ENCODE measurements around the gene ANKRD63. TPM values are rescaled to one million over a fixed set of nuclear protein-coding genes. Genes with fewer than 3 reads are reported as not detected.

The ANKRD63 gene
- total and polyA plus RNA-seq, 2 donors (not counting 1 experiment from before 2014, with no cell fraction given) = 0.25 TPM; not detected in 1

- CTCF ChIA-PET = interaction anchor here (0.6 to 12.3 kb wide), 16 partner anchors 8 to 240 kb away, joined by 3 to 382 read pairs (median 26); partner anchors contain the start of genes CCDC9B, PLCB2 and SRP14
- POLR2A ChIA-PET = interaction anchor here (1.4 kb wide), 1 partner anchor 60 kb away, joined by 4 read pairs; no protein-coding TSS in a partner anchor
- Histone ChIP-seq H3K4me1 (ENCODE audit: control insufficient read depth in 2 of 2, insufficient read depth in 2 of 2, low read length in 2 of 2) (peaks cover 11 to 25% of the 10 kb centered on the region in 2 donors), H3K79me2 (ENCODE audit: control insufficient read depth, insufficient read depth, low read length) (no peaks in the 10 kb centered on the region), H3K9me3 (ENCODE audit: control extremely low read depth in 1 of 3, control insufficient read depth in 2 of 3, insufficient read depth in 1 of 3, low read length in 2 of 3) (peaks cover 0 to 9% (median 0%) of the 10 kb centered on the region in 3 donors), H3K9ac (ENCODE audit: low read length) (no peak overlapping the region), H3K27me3 (replicated peaks in 1 of 4; ENCODE audit: control extremely low read depth in 1 of 4, control insufficient read depth in 3 of 4, insufficient read depth in 4 of 4, low read length in 3 of 4) (peaks cover 0 to 48% (median 23%) of the 10 kb centered on the region in 4 experiments), H3K36me3 (replicated peaks in 1 of 2; ENCODE audit: control extremely low read depth in 1 of 2, control insufficient read depth in 1 of 2, extremely low read depth in 1 of 2, insufficient read depth in 2 of 2, low read length in 1 of 2) (no peaks in the 10 kb centered on the region), H4K20me1 (ENCODE audit: control insufficient read depth, insufficient read depth, low read length, poor library complexity, severe bottlenecking) (no peaks in the 10 kb centered on the region), H3K4me2 (replicated peaks; ENCODE audit: low read depth, low read length, poor library complexity, severe bottlenecking) (peak overlapping the region; percentile 23), H3K4me3 (ENCODE audit: control extremely low read depth in 1 of 5, extremely low read depth in 1 of 5, insufficient read depth in 1 of 5, low read depth in 2 of 5, low read length in 4 of 5) (no peak overlapping the region), H2AFZ (ENCODE audit: insufficient read depth, low read depth, low read length, poor library complexity, severe bottlenecking) (no peak overlapping the region), H3K27ac (ENCODE audit: low read length in 2 of 2) (no peak overlapping the region)
- Mint-ChIP-seq H3K27ac (peak overlapping the region; percentile 16), H3K9me3 (ENCODE audit: insufficient read depth) (no peaks in the 10 kb centered on the region), H3K27me3 (peaks cover 24% of the 10 kb centered on the region), H3K4me3 (no peak overlapping the region), H3K4me1 (peaks cover 25% of the 10 kb centered on the region)
- peak; percentile 47 for DNase-seq
- 0% methylated on average over 4 of the region's 16 CpGs for WGBS (ENCODE audit: insufficient coverage)
- intact Hi-C loops (cut with micrococcal nuclease) = loop anchor here (5.0 kb wide), 1 partner anchor 115 kb away; the partner anchor contains the start of gene BUB1B
- TF ChIP-seq CTCF (IDR thresholded peaks at IDR 0.05) = no peak
- no peak for TF ChIP-seq EZH2 (IDR thresholded peaks at IDR 0.05; ENCODE audit: borderline replicate concordance, insufficient read depth, low read depth, low read length, poor library complexity, severe bottlenecking)
- no peak for ATAC-seq (ENCODE audit: low read depth)
Observed at GRCh38 chr15:40277471-40277870, 5.4 kb downstream of the ANKRD63 start.

- DNase-seq = peak; percentile 25
- no peak for ATAC-seq (ENCODE audit: low read depth)
- no peaks in the 10 kb centered on the region for H4K20me1 ChIP-seq (ENCODE audit: control insufficient read depth, insufficient read depth, low read length, poor library complexity, severe bottlenecking)
- H3K9me3 ChIP-seq (ENCODE audit: control extremely low read depth in 1 of 3, control insufficient read depth in 2 of 3, insufficient read depth in 1 of 3, low read length in 2 of 3) = peaks cover 0 to 9% (median 0%) of the 10 kb centered on the region in 3 donors
- no peak overlapping the region for H3K4me3 Mint-ChIP-seq
- no peak overlapping the region for H2AFZ ChIP-seq (ENCODE audit: insufficient read depth, low read depth, low read length, poor library complexity, severe bottlenecking)
- H3K9me3 Mint-ChIP-seq (ENCODE audit: insufficient read depth) = no peaks in the 10 kb centered on the region
- H3K4me1 Mint-ChIP-seq = peaks cover 25% of the 10 kb centered on the region
- ChIA-PET POLR2A (interaction anchor here (1.1 kb wide), 1 partner anchor 60 kb away, joined by 4 read pairs; no protein-coding TSS in a partner anchor), CTCF (interaction anchor here (1.2 to 12.3 kb wide), 11 partner anchors 8 to 239 kb away, joined by 3 to 382 read pairs (median 31); partner anchors contain the start of genes CCDC9B, PLCB2 and SRP14)
- peaks cover 24% of the 10 kb centered on the region for H3K27me3 Mint-ChIP-seq
- H3K9ac ChIP-seq (ENCODE audit: low read length) = no peak overlapping the region
- no peak for TF ChIP-seq CTCF (IDR thresholded peaks at IDR 0.05)
- no peak for TF ChIP-seq EZH2 (IDR thresholded peaks at IDR 0.05; ENCODE audit: borderline replicate concordance, insufficient read depth, low read depth, low read length, poor library complexity, severe bottlenecking)
- H3K27ac ChIP-seq (ENCODE audit: low read length in 2 of 2) = no peak overlapping the region
- no peaks in the 10 kb centered on the region for H3K79me2 ChIP-seq (ENCODE audit: control insufficient read depth, insufficient read depth, low read length)
- intact Hi-C loops (cut with micrococcal nuclease) = loop anchor here (5.0 kb wide), 1 partner anchor 115 kb away; the partner anchor contains the start of gene BUB1B
- peak overlapping the region; percentile 23 for H3K4me2 ChIP-seq (replicated peaks; ENCODE audit: low read depth, low read length, poor library complexity, severe bottlenecking)
- no peaks in the 10 kb centered on the region for H3K36me3 ChIP-seq (replicated peaks in 1 of 2; ENCODE audit: control extremely low read depth in 1 of 2, control insufficient read depth in 1 of 2, extremely low read depth in 1 of 2, insufficient read depth in 2 of 2, low read length in 1 of 2)
- no peak overlapping the region for H3K4me3 ChIP-seq (ENCODE audit: control extremely low read depth in 1 of 5, extremely low read depth in 1 of 5, insufficient read depth in 1 of 5, low read depth in 2 of 5, low read length in 4 of 5)
- H3K27me3 ChIP-seq (replicated peaks in 1 of 4; ENCODE audit: control extremely low read depth in 1 of 4, control insufficient read depth in 3 of 4, insufficient read depth in 4 of 4, low read length in 3 of 4) = peaks cover 0 to 48% (median 23%) of the 10 kb centered on the region in 4 experiments
- peaks cover 11 to 25% of the 10 kb centered on the region in 2 donors for H3K4me1 ChIP-seq (ENCODE audit: control insufficient read depth in 2 of 2, insufficient read depth in 2 of 2, low read length in 2 of 2)
- no peak overlapping the region for H3K27ac Mint-ChIP-seq
- WGBS (ENCODE audit: insufficient coverage) = 82% methylated on average over 3 of the region's 4 CpGs
Observed at GRCh38 chr15:40276927-40277326, 5.9 kb downstream of the ANKRD63 start.

Measured in B cell (primary cell).